ENCODE data around the gene RCN1.

GRCh38 chr11:32092581-32093170, 1.8 kb downstream of the RCN1 start:
- no peak for TF ChIP-seq CTCF (IDR thresholded peaks at IDR 0.05)
- no peak for TF ChIP-seq POLR2A (IDR thresholded peaks at IDR 0.05)

Data from body of pancreas (tissue), 4 donors.